ENCODE results near the gene SHBG.

GRCh38 chr17:7633093-7633492, 3.2 kb downstream of the SHBG start:
- TF ChIP-seq CEBPB (IDR thresholded peaks at IDR 0.05; ENCODE audit: low read depth, low read length) (no peak), POLR2A (IDR thresholded peaks at IDR 0.05; ENCODE audit: control extremely low read depth in 1 of 2, low read depth in 2 of 2, low read length in 2 of 2) (no peak), SIRT6 (IDR thresholded peaks at IDR 0.05; ENCODE audit: low read length) (no peak), CTCF (IDR thresholded peaks at IDR 0.05; ENCODE audit: control extremely low read depth in 1 of 3, insufficient read depth in 1 of 3, low read depth in 1 of 3, low read length in 3 of 3) (peak; percentile 41 to 47 (median 47)), TBP (IDR thresholded peaks at IDR 0.05; ENCODE audit: low read depth, low read length) (no peak), EZH2 (IDR thresholded peaks at IDR 0.05; ENCODE audit: low read depth, low read length, severe bottlenecking) (no peak), JUN (IDR thresholded peaks at IDR 0.05; ENCODE audit: low read depth, low read length) (no peak), RNF2 (IDR thresholded peaks at IDR 0.05; ENCODE audit: borderline replicate concordance, low read depth, low read length, missing control alignments, poor library complexity, severe bottlenecking) (no peak)
